DMS79 treated with DMSO at 0.1 percent for 48 hours (cell line): ENCODE measurements around the gene DCT.
"Not testable (repeated sequence)": the region's sequence is repeated elsewhere in the genome, so short reads cannot be mapped to it uniquely, and the experiment has no call there.

Experiments used
- DNase-seq: peaks from one replicate; lab custom pipeline; 2025; lab: John Stamatoyannopoulos, UW

Gene DCT

DNA sequence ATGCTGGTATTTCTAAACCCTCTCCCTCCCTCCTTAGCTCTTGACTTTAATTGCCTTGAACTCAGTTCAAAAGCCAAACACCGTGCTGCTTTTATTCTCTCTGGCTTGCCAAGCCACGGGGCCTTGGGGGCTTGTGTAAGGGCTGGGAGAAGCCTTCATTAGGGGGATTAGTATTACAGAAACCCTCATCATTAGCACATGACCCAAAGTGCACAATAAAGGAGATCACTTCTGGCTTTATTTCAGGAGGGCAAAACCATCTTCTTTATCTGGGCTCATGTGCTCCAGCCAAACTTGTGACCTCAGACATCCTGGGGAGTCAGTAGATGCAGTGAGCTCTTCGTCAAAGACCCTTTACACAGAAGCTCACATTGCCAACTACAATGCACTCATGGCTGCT, at the start of gene DCT:
Gene DCT, minus strand, starts transcription at position 67 of the 400 bp plus-strand sequence. CDS start 427 bp downstream, outside the sequence.
- peak; percentile 92 for DNase-seq

DNA sequence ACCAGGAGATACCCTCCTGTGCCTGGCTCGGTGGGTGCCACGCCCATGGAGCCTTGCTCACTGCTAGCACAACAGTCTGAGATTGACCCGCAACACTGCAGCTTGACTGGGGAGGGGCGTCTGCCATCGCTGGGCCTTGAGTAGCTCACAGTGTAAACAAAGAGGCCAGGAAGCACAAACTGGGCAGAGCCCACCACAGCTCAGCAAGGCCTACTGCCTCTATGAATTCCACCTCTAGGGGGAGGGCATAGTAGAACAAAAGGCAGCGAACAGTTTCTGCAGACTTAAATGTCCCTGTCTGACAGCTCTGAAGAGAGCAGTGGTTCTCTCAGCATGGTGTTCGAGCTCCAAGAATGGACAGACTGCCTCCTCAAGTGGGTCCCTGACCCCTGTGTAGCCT, 47.5 kb upstream of the DCT start:
- DNase-seq = not testable (repeated sequence)

DNA sequence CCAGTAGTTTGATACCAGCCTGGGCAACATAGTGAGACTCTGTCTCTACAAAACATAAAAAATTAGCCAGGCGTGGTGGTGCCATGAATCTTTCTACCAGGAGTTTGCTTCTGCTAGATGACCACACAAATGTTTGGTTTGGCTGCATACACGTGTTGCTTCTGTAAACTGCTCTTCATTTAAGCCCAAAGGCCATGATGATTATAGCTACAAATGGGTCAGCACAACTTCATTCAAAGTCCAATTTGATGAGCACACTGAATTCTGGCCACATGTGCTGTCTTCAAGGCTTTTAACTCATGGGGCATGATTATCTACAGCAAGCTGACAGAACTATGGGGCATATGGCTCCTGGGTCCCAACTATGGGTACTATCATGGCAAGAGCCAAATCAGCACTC, 46.3 kb upstream of the DCT start:
- DNase-seq = no peak

DNA sequence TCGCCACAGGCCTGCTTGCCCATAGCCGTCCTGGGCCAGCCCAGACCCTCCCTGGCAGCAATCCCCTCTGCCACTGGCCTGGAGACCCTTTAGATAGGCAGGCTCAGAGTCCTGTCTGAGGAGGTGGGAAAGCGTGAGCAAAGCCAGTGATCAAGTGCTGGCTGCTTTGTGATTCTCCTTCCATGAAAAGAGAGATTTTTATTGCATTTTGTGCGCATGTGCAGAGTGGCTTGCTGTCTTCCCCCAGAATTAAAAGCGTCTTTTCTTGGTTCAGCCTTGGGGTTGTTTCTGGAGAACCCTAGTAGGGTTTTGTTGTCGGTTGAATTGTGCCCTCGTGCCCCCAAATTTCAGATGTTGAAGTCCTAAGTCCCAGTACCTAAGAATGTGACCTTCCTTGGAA, 44.9 kb upstream of the DCT start:
- DNase-seq = no peak

DNA sequence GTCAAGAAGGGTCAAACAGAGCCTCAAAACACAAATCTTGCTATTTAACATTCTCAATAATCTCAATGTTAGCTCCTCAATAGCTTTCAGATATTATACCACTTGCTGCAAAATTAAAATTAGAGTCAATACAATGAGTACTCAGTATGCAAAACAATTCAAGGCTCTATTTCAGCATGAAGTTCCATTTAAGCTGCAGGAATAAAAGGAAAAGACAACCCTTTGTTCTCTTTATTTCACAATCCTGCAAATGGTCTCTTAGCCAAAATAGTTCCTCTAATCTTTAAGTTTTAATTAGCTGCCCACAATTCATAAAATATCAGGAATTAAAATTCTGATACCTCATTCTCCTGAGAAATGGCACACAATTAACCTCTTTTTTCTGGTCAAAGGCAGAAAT, 40.5 kb upstream of the DCT start:
- no peak for DNase-seq

DNA sequence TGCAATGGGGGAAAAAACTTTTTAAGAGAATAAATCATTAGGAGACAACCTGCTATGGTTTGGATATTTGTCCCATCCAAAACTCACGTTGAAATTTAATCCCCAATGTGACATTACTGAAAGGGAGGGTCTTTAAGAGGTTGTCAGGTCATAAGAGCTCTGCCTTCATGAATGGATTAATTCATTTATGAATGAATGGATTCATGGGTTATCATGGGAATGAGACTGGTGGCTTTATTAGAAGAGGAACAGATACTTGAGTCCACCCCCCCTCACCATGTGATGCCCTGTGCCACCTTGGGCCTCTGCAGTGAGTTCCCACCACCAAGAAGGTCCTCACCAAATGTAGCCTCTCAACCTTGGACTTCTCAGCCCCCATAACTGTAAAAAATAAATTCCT, 37.0 kb upstream of the DCT start:
- no peak for DNase-seq

DNA sequence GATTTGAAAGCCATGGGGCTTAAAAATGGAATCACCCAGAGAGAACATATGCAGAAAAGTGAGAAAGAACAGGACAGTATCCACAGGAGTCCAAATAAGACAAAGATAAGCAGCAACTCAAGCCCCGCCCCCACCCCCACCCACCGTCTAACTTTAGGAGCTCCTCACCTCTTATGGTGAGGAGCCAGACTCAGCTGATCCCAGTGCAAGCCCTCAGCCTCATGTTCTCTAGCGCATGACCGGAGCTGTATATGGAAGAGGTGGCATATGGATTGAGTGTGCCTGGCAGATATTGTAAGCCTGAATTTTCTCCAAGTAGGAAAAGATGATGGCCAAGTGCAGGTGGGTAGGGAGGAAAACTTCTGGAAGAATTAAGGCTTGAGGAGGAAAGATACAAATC, 36.4 kb upstream of the DCT start:
- DNase-seq = no peak

DNA sequence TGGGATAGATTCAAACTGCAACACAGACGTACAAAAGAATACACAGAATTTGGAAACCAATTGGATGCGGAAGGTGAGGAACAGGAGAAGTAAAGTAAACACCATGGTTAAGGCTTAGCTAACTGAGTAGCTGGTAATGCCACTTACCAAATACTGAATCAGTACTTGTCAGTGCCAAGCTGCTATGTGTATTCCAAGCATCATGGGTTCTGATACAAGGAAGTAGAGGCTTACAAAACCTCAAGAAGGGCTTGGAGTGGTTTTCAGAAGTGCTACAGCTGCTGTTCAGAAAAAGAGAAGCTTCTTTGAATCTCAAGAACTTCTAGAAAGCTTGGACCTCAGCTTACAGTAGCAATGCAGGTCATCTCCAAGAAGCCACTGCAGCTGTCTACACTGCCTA, 35.9 kb upstream of the DCT start:
- DNase-seq = peak; percentile 86

DNA sequence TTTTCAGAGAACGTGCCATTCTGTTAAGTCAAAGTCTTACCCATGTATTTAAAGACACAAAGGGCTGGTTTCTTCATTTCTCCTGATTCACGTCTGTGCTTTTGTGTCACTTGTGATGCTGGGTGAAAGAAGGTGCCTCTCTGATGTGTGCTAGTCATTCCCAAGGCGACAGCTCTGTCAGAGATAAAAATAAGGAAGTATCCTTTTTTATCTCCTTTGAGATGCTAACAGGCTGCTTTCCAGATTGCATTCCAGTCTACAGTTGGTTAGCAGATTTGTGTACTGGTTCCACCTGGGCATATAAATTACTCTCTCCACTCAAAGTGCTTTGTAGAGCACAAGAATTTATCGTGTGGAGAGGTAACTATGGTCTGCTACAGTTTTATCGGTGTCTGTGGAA, 33.5 kb upstream of the DCT start:
- DNase-seq = no peak

DNA sequence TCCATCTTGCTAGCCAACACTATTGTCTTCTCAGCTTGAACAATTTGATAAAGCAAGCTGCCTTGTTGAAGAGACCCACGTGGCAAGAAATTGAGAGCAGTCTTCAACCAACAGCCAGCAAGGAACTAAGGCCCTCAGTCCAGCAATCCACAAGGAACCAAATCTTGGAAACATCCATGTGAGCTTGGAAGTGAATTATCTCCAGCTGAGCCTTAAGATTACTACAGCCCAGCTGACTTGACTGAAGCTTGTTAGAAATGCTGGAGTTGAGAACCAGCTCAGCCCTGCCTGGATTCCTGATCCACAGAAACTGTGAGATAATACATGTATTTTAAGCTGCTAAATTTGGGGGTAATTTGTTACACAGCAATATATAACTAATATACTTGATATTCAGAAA, 26.2 kb upstream of the DCT start:
- DNase-seq = no peak

DNA sequence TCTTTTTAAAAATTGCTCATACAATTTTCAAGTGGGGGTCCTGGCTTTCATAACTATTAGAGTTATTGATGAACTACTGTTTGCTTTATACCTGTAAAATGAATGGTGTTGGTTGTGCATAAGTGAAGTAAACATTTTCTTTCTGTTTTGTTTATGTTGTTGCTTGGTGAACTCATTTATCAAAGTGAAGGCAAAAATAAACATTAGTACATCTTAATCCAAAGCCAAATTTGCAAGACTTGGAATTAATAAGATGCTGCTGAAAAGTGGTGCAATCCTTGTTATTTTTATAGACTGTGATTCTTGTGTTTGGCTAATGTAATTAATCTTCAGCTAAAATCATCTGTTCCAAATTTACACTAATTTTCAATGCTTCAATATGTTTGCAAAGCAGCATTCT, 24.4 kb upstream of the DCT start:
- DNase-seq = no peak

DNA sequence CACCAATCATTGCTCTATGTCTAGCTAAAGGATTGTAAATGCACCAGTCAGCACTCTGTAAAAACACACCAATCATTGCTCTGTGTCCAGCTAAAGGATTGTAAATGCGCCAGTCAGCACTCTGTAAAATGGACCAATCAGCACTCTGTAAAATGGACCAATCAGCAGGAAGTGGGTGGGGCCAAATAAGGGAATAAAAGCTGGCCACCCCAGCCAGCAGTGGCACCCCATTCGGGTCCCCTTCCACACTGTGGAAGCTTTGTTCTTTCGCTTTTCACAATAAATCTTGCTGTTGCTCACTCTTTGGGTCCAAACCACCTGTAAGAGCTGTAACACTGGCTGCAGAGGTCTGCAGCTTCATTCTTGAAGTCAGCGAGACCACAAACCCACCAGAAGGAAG, 19.3 kb upstream of the DCT start:
- DNase-seq = not testable (repeated sequence)

DNA sequence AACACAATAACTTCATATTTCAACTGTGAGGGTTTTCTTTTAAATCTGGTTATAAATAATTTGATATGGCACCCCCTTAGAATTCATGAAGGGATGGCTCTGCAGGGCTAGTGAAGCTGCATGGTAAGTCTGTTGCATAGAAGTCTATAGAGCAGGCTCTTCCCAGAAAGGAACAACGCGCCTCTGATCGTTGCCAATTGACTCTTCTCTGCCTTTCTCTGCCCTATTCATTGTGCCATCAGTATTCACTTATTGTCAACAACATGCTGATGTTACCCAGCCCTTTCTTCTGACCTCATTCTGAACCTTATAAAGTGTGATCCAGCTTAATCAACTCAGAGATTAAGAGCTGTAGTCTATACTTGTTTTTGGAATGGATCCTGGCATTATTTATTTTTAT, 16.3 kb upstream of the DCT start:
- no peak for DNase-seq

DNA sequence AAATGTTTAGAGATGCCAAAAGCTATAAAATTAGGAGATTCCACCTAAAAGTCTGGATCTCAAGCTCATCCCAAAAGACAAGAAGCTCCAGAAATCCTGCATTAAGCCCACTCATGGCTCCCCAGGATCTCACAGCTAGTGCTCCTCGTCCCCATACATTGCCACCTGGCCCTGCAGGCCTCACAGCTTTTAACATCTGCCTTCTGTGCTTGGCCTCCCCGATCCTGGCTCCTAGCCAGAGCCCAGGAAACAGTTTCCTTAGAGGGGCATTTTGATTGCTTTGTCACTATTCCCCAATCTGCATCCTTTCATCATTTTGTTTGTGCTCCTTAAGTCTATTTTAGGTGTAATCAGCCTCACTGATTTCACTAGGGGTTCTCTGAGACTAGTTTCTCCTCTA, 14.5 kb upstream of the DCT start:
- peak; percentile 77 for DNase-seq

DNA sequence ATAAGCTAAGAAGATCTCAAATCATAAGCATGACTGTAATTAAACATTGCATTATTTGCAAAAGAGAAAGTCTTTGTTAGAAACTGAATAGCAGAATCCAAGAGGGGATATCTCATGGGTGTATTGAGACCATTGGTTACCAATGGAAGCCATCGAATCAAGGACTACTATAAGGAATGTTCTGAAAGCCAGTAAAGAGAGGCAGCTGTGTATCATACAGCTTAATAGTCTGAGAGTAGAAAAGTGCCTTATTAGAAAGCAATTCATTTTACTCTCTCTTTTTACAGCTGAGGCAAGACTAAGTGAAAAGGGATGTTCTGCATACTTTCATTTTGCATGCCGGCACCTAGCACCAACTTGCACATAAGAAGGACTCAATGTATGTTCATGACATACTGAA, 7.6 kb upstream of the DCT start:
- DNase-seq = no peak

DNA sequence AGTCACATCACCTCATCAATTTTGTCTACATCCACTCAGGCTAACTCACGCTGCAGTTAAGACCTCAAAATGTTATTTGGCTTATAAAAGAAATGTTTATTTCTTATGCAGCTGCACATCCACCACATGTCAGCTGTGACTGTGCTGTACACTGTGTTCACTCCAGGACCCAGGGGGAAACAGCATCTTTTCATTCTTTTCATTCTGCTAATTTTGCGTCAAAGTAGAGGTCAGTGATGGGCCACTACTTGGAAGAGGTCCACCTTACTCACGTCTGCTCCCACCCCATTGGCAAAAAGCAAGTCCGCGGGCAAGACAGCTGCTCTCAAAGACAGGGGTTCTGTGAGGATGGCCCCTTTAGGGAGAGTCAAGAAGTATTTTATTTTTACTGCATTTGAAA, 4.5 kb upstream of the DCT start:
- DNase-seq = no peak

DNA sequence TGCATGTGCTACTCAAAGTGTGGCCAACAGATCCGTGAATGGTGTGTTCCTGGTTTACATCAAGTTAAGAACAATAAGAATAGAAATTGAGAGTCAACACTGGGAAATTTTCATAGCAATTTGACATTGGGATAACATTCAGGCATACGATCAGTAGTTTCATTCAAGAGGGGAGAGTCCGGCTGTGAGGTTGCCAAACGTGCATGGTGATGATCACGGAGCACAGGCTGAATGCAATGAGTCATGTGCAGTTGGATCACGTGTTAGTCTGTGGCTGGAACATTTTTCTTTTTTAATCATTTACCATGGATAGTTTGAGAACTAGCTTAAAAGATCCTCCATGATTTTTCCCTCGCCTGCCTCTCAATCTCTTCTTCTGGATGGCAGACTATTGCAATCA, 2.5 kb upstream of the DCT start:
- no peak for DNase-seq

DNA sequence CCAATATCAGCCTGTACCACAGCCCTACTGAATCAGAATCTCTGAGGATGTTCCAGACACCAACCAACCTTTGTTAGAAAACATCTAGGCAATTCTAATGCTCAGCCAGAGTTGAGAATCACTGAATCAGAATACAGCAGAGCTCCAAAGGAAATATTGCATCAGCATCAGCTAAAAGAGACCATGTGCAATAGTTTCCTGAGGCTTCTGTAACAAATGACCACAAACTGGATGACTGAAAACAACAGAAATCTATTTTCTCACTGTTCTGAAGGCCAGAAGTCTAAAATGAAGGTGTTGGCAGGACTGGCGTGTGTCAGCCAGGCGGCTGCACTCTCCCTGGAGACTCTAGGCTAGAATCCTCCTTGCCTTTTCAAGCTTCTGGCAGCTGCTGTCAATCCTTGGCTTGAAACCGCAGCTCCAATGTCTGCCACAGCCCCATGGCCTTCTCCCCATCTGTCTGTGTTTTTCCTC, 1.2 kb upstream of the DCT start:
- DNase-seq = no peak

DNA sequence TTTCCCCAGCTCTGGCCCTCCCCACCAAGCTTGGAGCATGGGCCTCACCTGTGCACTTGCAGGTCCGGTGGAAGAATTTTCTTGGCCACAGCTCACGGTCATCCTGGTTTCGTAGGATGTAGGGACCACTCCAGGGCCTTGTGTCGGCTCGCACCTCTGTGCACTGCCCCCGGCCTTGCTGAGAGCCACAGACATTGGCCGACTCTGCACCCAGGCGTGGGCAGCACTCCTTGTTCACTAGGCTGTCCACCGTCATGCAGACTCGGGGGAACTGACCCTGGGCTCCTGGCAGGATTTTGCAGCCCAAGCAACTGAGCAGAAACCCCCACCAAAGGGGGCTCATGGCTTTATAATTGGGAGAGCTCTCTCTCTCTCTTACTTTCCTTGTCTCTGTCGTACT, 569 bp downstream of the DCT start:
- no peak for DNase-seq

DNA sequence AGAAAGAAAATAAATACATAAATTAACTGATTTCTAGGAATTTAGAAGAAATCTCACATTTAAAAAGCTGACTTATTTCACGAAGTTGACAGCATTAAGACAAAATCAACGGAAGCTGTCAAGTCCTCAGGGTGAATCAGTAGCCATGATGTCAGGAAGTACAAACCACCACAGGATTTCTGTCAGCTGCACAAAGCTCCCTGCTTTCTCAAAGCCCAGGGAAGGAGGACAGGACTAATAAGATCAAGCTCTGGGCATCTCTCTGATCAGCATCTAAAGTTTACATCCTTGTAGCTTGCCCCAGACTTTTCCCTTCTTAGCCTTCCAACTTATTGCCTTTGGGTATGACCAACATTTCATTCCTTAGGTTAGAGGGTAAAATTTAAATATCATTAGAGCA, 9.4 kb downstream of the DCT start:
- no peak for DNase-seq

DNA sequence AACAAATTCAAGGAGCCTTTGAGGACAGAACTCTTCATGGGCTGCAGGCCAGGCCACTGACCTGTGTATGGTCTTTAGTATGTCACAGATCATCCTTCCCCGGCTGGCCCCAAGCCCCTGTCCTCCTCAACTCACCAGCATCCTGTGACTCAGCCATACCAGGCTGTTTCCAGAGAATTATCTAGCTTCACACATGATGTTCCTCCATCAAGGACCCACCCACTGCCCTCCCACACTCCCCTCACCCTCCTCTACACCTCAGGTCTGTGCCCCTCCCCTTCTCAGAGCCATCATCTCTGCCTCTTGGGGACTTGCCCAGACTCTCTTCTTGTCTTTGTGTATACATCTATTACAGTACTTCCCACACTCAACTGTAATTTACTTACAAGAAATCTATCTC, 14.7 kb downstream of the DCT start:
- no peak for DNase-seq

DNA sequence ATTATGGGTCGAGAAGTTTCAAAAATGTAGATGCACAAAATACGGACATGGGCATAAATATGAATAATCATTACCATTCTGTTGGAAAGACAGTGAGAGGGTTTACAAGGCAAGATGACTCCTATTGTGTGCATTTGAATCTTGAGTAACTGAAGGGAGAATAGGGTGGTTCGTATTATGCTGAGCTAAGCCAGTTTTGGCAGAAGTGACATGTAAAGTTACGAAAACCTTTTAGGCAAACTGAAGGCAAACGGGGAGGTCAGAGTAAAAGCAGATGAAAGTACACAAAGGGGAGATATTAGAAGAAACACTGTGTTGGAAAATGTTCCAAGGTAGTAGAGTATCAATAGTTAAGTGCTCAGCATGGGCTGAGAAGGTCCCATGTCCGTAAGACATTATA, 16.8 kb downstream of the DCT start:
- no peak for DNase-seq

DNA sequence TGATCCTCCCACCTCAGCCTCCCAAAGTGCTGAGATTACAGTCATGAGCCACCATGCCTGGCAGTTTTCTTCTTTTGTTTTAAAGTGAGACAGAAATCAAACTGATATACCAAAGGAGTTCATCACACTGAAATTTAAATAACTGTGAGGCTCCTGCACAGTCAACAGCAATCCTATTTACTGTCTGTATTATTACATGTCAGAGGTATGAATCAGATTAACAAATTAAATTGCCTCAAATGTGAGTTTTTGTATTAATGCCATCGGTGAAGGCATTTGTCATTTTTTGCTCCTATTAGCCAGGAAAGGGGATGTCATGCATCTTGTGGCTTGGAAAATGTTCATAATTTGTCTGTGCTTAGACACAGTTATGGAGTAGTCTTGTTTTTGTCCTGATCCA, 20.4 kb downstream of the DCT start:
- DNase-seq = no peak

DNA sequence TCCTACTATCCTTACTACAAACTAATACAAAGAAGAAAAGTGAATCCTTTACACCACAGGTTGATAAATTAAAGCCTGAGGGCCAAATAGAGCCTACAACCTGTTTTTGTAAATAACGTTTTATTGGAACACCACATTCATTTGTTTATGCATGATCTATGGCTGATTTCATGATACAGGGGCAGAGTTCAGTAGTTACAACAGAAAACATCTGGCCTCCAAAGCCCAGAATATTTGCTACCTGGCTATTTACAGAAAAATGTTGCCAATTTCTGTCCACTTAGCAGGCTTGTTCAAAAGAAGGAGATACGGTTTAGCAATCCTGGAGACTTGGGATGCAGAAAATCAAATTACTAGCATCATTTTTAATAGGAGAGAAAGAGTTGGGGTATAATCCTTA, 24.1 kb downstream of the DCT start:
- no peak for DNase-seq

DNA sequence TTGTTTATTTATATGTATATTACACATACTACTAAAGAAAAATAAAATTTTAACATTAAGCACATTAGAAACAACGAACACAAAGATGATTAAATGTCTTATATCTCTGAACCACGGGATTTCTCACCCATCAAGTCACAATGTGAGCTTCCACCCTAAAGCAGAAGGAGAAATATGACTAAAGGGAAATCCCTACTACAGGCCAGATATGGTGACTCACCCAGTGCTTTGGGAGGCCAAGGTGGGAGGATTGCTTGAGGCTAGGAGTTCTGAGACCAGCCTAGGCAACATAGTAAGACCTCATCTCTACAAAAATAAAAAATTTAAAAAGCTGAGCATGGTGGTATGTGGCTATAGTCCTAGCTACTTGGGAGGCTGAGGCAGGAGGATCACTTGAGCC, 24.6 kb downstream of the DCT start:
- DNase-seq = no peak
